Hypothalamus (tissue), 51 donors: ENCODE data around the gene OR51A7.
"Not testable (repeated sequence)": the region's sequence is repeated elsewhere in the genome, so short reads cannot be mapped to it uniquely, and the experiment has no call there.

Experiments
- DNase-seq, 51 donors: peaks; one replicate each; lab custom pipeline; 2025; lab: John Stamatoyannopoulos, UW

OR51A7 gene

GRCh38 chr11:4947505-4947904 is 43.9 kb downstream of the OR51A7 start, which contains the start of gene OR51A4:
Gene OR51A4 (minus strand): TSS chr11:4947605. CDS start chr11:4947100, 505 bp downstream.
- no peak for DNase-seq

- not testable (repeated sequence) for DNase-seq
Measured at GRCh38 chr11:4955613-4956012, 52.0 kb downstream of the OR51A7 start, which contains the start of gene OR51A2. Gene OR51A2 (minus strand): TSS chr11:4955713. CDS start chr11:4955713, 0 bp downstream.

GRCh38 chr11:4957396-4957795 is 53.8 kb downstream of the OR51A7 start:
- DNase-seq, result no peak
